Glomerular endothelial cell (primary cell): ENCODE data around the gene GPR35. TPM values are rescaled to one million over a fixed set of nuclear protein-coding genes. Genes with fewer than 3 reads are reported as not detected.

Source experiments
- DNase-seq: peaks from one replicate; pipeline ENCODE4 v3.0.0-alpha.2; 2011; ENCODE audit warnings: low read depth, low spot score; ENCODE audit errors: extremely low read depth
- total RNA-seq: library from RNA; depleted of rRNA; stranded (reverse); fragments of >200 nt; gene quantifications from 2 replicates; pipeline ENCODE4 v1.2.3, GENCODE V29; 2015

GPR35 gene
- total RNA-seq, 1 donor from 2014 or later, result 0.23 TPM

GRCh38 chr2:240588669-240589068 is 36.6 kb upstream of the GPR35 start:
- no peak for DNase-seq

GRCh38 chr2:240589375-240589774 is 35.9 kb upstream of the GPR35 start:
- DNase-seq, result no peak

GRCh38 chr2:240589850-240590525 is 35.3 kb upstream of the GPR35 start:
- no peak for DNase-seq

GRCh38 chr2:240590681-240591111 is 34.6 kb upstream of the GPR35 start:
- no peak for DNase-seq

- no peak for DNase-seq
These were observed 34.1 kb upstream of the GPR35 start for GRCh38 chr2:240591226-240591625.

- no peak for DNase-seq
These were observed 33.5 kb upstream of the GPR35 start for GRCh38 chr2:240591784-240592183.

GRCh38 chr2:240593026-240593702 is 32.1 kb upstream of the GPR35 start:
- no peak for DNase-seq

GRCh38 chr2:240593703-240594451 is 31.4 kb upstream of the GPR35 start:
- DNase-seq, result no peak

GRCh38 chr2:240594511-240595380 is 30.5 kb upstream of the GPR35 start:
- DNase-seq, result no peak

- DNase-seq, result no peak
These were observed 29.8 kb upstream of the GPR35 start for GRCh38 chr2:240595381-240596079.

GRCh38 chr2:240596080-240596460 is 29.2 kb upstream of the GPR35 start:
- no peak for DNase-seq

- no peak for DNase-seq
These were observed 28.8 kb upstream of the GPR35 start for GRCh38 chr2:240596491-240596931.

- DNase-seq, result no peak
These were observed 28.2 kb upstream of the GPR35 start for GRCh38 chr2:240597054-240597418.

GRCh38 chr2:240597419-240598181 is 27.7 kb upstream of the GPR35 start:
- DNase-seq, result no peak

GRCh38 chr2:240598311-240598911 is 26.9 kb upstream of the GPR35 start:
- DNase-seq, result no peak

GRCh38 chr2:240599141-240599583 is 26.1 kb upstream of the GPR35 start:
- DNase-seq, result no peak

- no peak for DNase-seq
These were observed 24.8 kb upstream of the GPR35 start for GRCh38 chr2:240600451-240600961.

- DNase-seq, result no peak
These were observed 24.0 kb upstream of the GPR35 start for GRCh38 chr2:240601061-240601830.
